OCI-LY3 (cell line): ENCODE results near the gene CD86.

Source experiments
- CTCF ChIP-seq: fragments of 200-600, 300-600 bp; sonication (generic); IDR thresholded peaks from 2 replicates; pipeline ENCODE4 v1.5.1; 2014; ENCODE audit warnings: antibody characterized with exemption, low read length, low read depth
- EZH2phosphoT487 ChIP-seq: fragments of 200-600 bp; shearing (Covaris generic); IDR thresholded peaks from 2 replicates; pipeline ENCODE4 v1.6.1; 2018; ENCODE audit warnings: antibody characterized with exemption, mixed run types, low read depth

- TF ChIP-seq CTCF (no peak), EZH2phosphoT487 (no peak)
Measured at GRCh38 chr3:122102191-122102935, 47.2 kb downstream of the CD86 start.
